Neural progenitor cell (in vitro differentiated cells): ENCODE results near the gene PLEKHO2. TPM values are rescaled to one million over a fixed set of nuclear protein-coding genes. Genes with fewer than 3 reads are reported as not detected.

Experiments
- DNase-seq: peaks from one replicate; pipeline ENCODE4 v3.0.0-alpha.2; 2016; ENCODE audit warnings: low spot score
- H2AFZ ChIP-seq: fragments of 200-600 bp; sonication (generic); replicated peaks from 2 replicates; pipeline ENCODE4 v1.6.1; 2016; ENCODE audit warnings: antibody characterized with exemption
- H3F3A ChIP-seq: fragments of 200-600 bp; sonication (generic); 2 replicates; pipeline ENCODE4 v1.6.1; 2016; ENCODE audit warnings: antibody characterized with exemption, low read depth
- H3K27ac ChIP-seq: fragments of 200-600 bp; sonication (generic); 2 replicates; pipeline ENCODE4 v1.5.1; 2016; ENCODE audit warnings: mild to moderate bottlenecking
- H3K27me3 ChIP-seq: fragments of 200-600 bp; sonication (generic); 2 replicates; pipeline ENCODE4 v1.6.1; 2016; ENCODE audit warnings: mild to moderate bottlenecking, moderate library complexity
- H3K36me3 ChIP-seq: fragments of 200-600 bp; sonication (generic); 2 replicates; pipeline ENCODE4 v1.5.1; 2016
- H3K4me1 ChIP-seq: fragments of 200-600 bp; sonication (generic); 2 replicates; pipeline ENCODE4 v1.6.1; 2016; ENCODE audit warnings: mixed run types
- H3K4me2 ChIP-seq: fragments of 200-600 bp; sonication (generic); 2 replicates; pipeline ENCODE4 v1.6.1; 2016
- H3K4me3 ChIP-seq: fragments of 200-600 bp; sonication (generic); 2 replicates; pipeline ENCODE4 v1.5.1; 2016
- H3K79me2 ChIP-seq: fragments of 200-600 bp; sonication (generic); 2 replicates; pipeline ENCODE4 v1.6.1; 2016; ENCODE audit warnings: low read depth
- H3K9ac ChIP-seq: fragments of 200-600 bp; sonication (generic); 2 replicates; pipeline ENCODE4 v1.6.1; 2016
- H3K9me3 ChIP-seq: fragments of 200-600 bp; sonication (generic); 2 replicates; pipeline ENCODE4 v1.5.1; 2016; ENCODE audit warnings: low read depth
- H4K20me1 ChIP-seq: fragments of 200-600 bp; sonication (generic); 2 replicates; pipeline ENCODE4 v1.6.1; 2016; ENCODE audit warnings: low read depth
- H3K27ac Mint-ChIP-seq: 3 replicates; pipeline ENCODE4 v1.8.0; 2021; ENCODE audit warnings: mixed read lengths
- H3K27me3 Mint-ChIP-seq: 2 replicates; pipeline ENCODE4 v1.8.0; 2022; ENCODE audit warnings: low read depth, mild to moderate bottlenecking, inconsistent platforms, moderate library complexity, mixed read lengths; ENCODE audit not compliant: insufficient read depth
- H3K36me3 Mint-ChIP-seq: 3 replicates; pipeline ENCODE4 v1.8.0; 2021; ENCODE audit warnings: mixed read lengths
- H3K4me1 Mint-ChIP-seq: 3 replicates; pipeline ENCODE4 v1.8.0; 2021; ENCODE audit warnings: mixed read lengths
- H3K4me3 Mint-ChIP-seq: 3 replicates; pipeline ENCODE4 v1.8.0; 2021; ENCODE audit warnings: mild to moderate bottlenecking, moderate library complexity, mixed read lengths
- H3K9me3 Mint-ChIP-seq: 3 replicates; pipeline ENCODE4 v1.8.0; 2020; ENCODE audit warnings: mixed read lengths
- CTCF ChIP-seq: fragments of 200-600 bp; sonication (generic); IDR thresholded peaks from 2 replicates; pipeline ENCODE4 v1.5.1; 2017; ENCODE audit warnings: antibody characterized with exemption, mild to moderate bottlenecking
- EZH2 ChIP-seq: fragments of 200-600 bp; sonication (generic); IDR thresholded peaks from 2 replicates; pipeline ENCODE4 v1.6.1; 2017; ENCODE audit warnings: antibody characterized with exemption, mild to moderate bottlenecking, moderate library complexity
- EZH2phosphoT487 ChIP-seq: fragments of 200-600 bp; sonication (generic); IDR thresholded peaks from 2 replicates; pipeline ENCODE4 v1.6.1; 2017; ENCODE audit warnings: antibody characterized with exemption
- total RNA-seq: library from RNA; depleted of rRNA; stranded (reverse); fragments of >200 nt; gene quantifications from 2 replicates; pipeline ENCODE4 v1.2.3, GENCODE V29; 2015; ENCODE audit warnings: low replicate concordance

The PLEKHO2 gene
- total RNA-seq, 1 donor from 2014 or later: 7.7 TPM

- H3K4me3 ChIP-seq: no peak overlapping the region
- Mint-ChIP-seq H3K36me3 (peaks cover 9% of the 10 kb centered on the region), H3K27me3 (peaks cover 10% of the 10 kb centered on the region), H3K4me3 (no peak overlapping the region), H3K9me3 (peaks cover 7% of the 10 kb centered on the region), H3K27ac (peak overlapping the region; percentile 4), H3K4me1 (peaks cover 23% of the 10 kb centered on the region)
- DNase-seq: no peak
- peaks cover 16% of the 10 kb centered on the region for H3F3A ChIP-seq
- H3K27ac ChIP-seq: no peak overlapping the region
- peak overlapping the region; percentile 56 for H2AFZ ChIP-seq
- no peaks in the 10 kb centered on the region for H3K36me3 ChIP-seq
- H4K20me1 ChIP-seq: no peaks in the 10 kb centered on the region
- no peak overlapping the region for H3K9ac ChIP-seq
- no peak overlapping the region for H3K4me2 ChIP-seq
- no peaks in the 10 kb centered on the region for H3K9me3 ChIP-seq
- TF ChIP-seq EZH2 (no peak), CTCF (peak; percentile 2), EZH2phosphoT487 (no peak)
- H3K79me2 ChIP-seq: no peaks in the 10 kb centered on the region
- no peaks in the 10 kb centered on the region for H3K27me3 ChIP-seq
- peaks cover 8% of the 10 kb centered on the region for H3K4me1 ChIP-seq
These were observed 5.6 kb upstream of the PLEKHO2 start for GRCh38 chr15:64836023-64836536.

GRCh38 chr15:64837502-64837901 lies 4.2 kb upstream of the PLEKHO2 start:
- DNase-seq: no peak
- Mint-ChIP-seq H3K27me3 (peaks cover 10% of the 10 kb centered on the region), H3K36me3 (peaks cover 9% of the 10 kb centered on the region), H3K4me1 (peaks cover 28% of the 10 kb centered on the region), H3K9me3 (peaks cover 7% of the 10 kb centered on the region), H3K4me3 (no peak overlapping the region), H3K27ac (no peak overlapping the region)
- Histone ChIP-seq H3K4me2 (no peak overlapping the region), H3K9me3 (no peaks in the 10 kb centered on the region), H3F3A (peaks cover 20% of the 10 kb centered on the region), H3K36me3 (no peaks in the 10 kb centered on the region), H3K9ac (no peak overlapping the region), H3K79me2 (peaks cover 6% of the 10 kb centered on the region), H3K27ac (no peak overlapping the region), H3K27me3 (no peaks in the 10 kb centered on the region), H4K20me1 (peaks cover under 1% of the 10 kb centered on the region), H3K4me3 (no peak overlapping the region), H3K4me1 (peaks cover 8% of the 10 kb centered on the region), H2AFZ (no peak overlapping the region)
- TF ChIP-seq CTCF: no peak
- TF ChIP-seq EZH2: no peak
- TF ChIP-seq EZH2phosphoT487: no peak

GRCh38 chr15:64841060-64841343 lies 713 bp upstream of the PLEKHO2 start:
- H3K9me3 ChIP-seq: no peaks in the 10 kb centered on the region
- peak overlapping the region; percentile 73 for H3K4me3 ChIP-seq
- Mint-ChIP-seq H3K27ac (peak overlapping the region; percentile 78), H3K9me3 (peaks cover 2% of the 10 kb centered on the region), H3K4me3 (peak overlapping the region; percentile 87), H3K27me3 (peaks cover 13% of the 10 kb centered on the region), H3K36me3 (peaks cover 9% of the 10 kb centered on the region), H3K4me1 (peaks cover 52% of the 10 kb centered on the region)
- peaks cover 35% of the 10 kb centered on the region for H4K20me1 ChIP-seq
- no peaks in the 10 kb centered on the region for H3K27me3 ChIP-seq
- H3K9ac ChIP-seq: no peak overlapping the region
- peak overlapping the region; percentile 49 for H3K27ac ChIP-seq
- H3F3A ChIP-seq: peaks cover 17% of the 10 kb centered on the region
- H3K36me3 ChIP-seq: no peaks in the 10 kb centered on the region
- no peak for DNase-seq
- peaks cover 39% of the 10 kb centered on the region for H3K79me2 ChIP-seq
- H2AFZ ChIP-seq: peak overlapping the region; percentile 20
- H3K4me2 ChIP-seq: peak overlapping the region; percentile 83
- H3K4me1 ChIP-seq: peaks cover 36% of the 10 kb centered on the region
- TF ChIP-seq EZH2 (no peak), CTCF (no peak), EZH2phosphoT487 (no peak)
